Skeletal muscle satellite cell (primary cell): ENCODE data around the gene KYNU.
"Not testable (repeated sequence)": the region's sequence is repeated elsewhere in the genome, so short reads cannot be mapped to it uniquely, and the experiment has no call there.

ENCODE experiments used
- H3K27me3 ChIP-seq: 2 replicates; pipeline ENCODE4 v1.7.0; 2013; ENCODE audit warnings: low read length; ENCODE audit not compliant: control insufficient read depth, insufficient read depth
- H3K36me3 ChIP-seq: 2 replicates; pipeline ENCODE4 v1.7.0; 2013; ENCODE audit warnings: mild to moderate bottlenecking, control low read depth, low read length; ENCODE audit not compliant: insufficient read depth
- H3K4me1 ChIP-seq: 2 replicates; pipeline ENCODE4 v1.7.0; 2013; ENCODE audit warnings: low read length; ENCODE audit not compliant: control insufficient read depth, insufficient read depth
- H3K4me2 ChIP-seq: 2 replicates; pipeline ENCODE4 v1.7.0; 2013; ENCODE audit warnings: mild to moderate bottlenecking, low read length
- H3K4me3 ChIP-seq: 2 replicates; pipeline ENCODE4 v1.7.0; 2013; ENCODE audit warnings: low read length
- H3K9ac ChIP-seq: 2 replicates; pipeline ENCODE4 v1.7.0; 2013; ENCODE audit warnings: mild to moderate bottlenecking, low read depth, low read length, moderate library complexity
- H3K9me3 ChIP-seq: replicated peaks from 2 replicates; pipeline ENCODE4 v1.7.0; 2013; ENCODE audit warnings: mild to moderate bottlenecking, control low read depth, low read length

Gene KYNU

GRCh38 chr2:143051465-143051864 lies 174.0 kb downstream of the KYNU start:
- Histone ChIP-seq H3K4me1 (no peaks in the 10 kb centered on the region), H3K9ac (no peak overlapping the region), H3K4me2 (no peak overlapping the region), H3K4me3 (no peak overlapping the region), H3K36me3 (no peaks in the 10 kb centered on the region), H3K27me3 (no peaks in the 10 kb centered on the region), H3K9me3 (no peaks in the 10 kb centered on the region)

GRCh38 chr2:143053437-143053836 lies 176.0 kb downstream of the KYNU start:
- H3K4me1 ChIP-seq, H3K36me3 ChIP-seq, H3K27me3 ChIP-seq, H3K4me3 ChIP-seq, H3K9ac ChIP-seq, H3K9me3 ChIP-seq, H3K4me2 ChIP-seq: not testable (repeated sequence)

- H3K9me3 ChIP-seq = no peaks in the 10 kb centered on the region
- no peak overlapping the region for H3K4me2 ChIP-seq
- H3K4me1 ChIP-seq = no peaks in the 10 kb centered on the region
- no peaks in the 10 kb centered on the region for H3K27me3 ChIP-seq
- H3K4me3 ChIP-seq = no peak overlapping the region
- no peaks in the 10 kb centered on the region for H3K36me3 ChIP-seq
- no peak overlapping the region for H3K9ac ChIP-seq
Measured at GRCh38 chr2:143056550-143056949, 179.1 kb downstream of the KYNU start.

GRCh38 chr2:143058851-143059250 lies 181.4 kb downstream of the KYNU start:
- no peaks in the 10 kb centered on the region for H3K36me3 ChIP-seq
- H3K4me2 ChIP-seq = no peak overlapping the region
- no peaks in the 10 kb centered on the region for H3K9me3 ChIP-seq
- no peaks in the 10 kb centered on the region for H3K27me3 ChIP-seq
- no peaks in the 10 kb centered on the region for H3K4me1 ChIP-seq
- H3K4me3 ChIP-seq = no peak overlapping the region
- no peak overlapping the region for H3K9ac ChIP-seq

GRCh38 chr2:143063612-143064200 lies 186.2 kb downstream of the KYNU start:
- Histone ChIP-seq H3K4me2 (no peak overlapping the region), H3K27me3 (no peaks in the 10 kb centered on the region), H3K36me3 (no peaks in the 10 kb centered on the region), H3K4me1 (no peaks in the 10 kb centered on the region), H3K9me3 (no peaks in the 10 kb centered on the region), H3K4me3 (no peak overlapping the region), H3K9ac (no peak overlapping the region)

GRCh38 chr2:143068094-143068493 lies 190.6 kb downstream of the KYNU start:
- no peaks in the 10 kb centered on the region for H3K36me3 ChIP-seq
- H3K9me3 ChIP-seq = no peaks in the 10 kb centered on the region
- no peak overlapping the region for H3K9ac ChIP-seq
- no peak overlapping the region for H3K4me3 ChIP-seq
- no peaks in the 10 kb centered on the region for H3K4me1 ChIP-seq
- H3K4me2 ChIP-seq = no peak overlapping the region
- no peaks in the 10 kb centered on the region for H3K27me3 ChIP-seq

- no peak overlapping the region for H3K4me2 ChIP-seq
- no peak overlapping the region for H3K9ac ChIP-seq
- H3K36me3 ChIP-seq = no peaks in the 10 kb centered on the region
- H3K4me1 ChIP-seq = no peaks in the 10 kb centered on the region
- no peaks in the 10 kb centered on the region for H3K9me3 ChIP-seq
- H3K27me3 ChIP-seq = no peaks in the 10 kb centered on the region
- no peak overlapping the region for H3K4me3 ChIP-seq
Measured at GRCh38 chr2:143068509-143068908, 191.0 kb downstream of the KYNU start.

GRCh38 chr2:143070704-143071103 lies 193.2 kb downstream of the KYNU start:
- Histone ChIP-seq H3K4me3 (no peak overlapping the region), H3K9me3 (peaks cover 3% of the 10 kb centered on the region)

GRCh38 chr2:143071185-143071876 lies 193.9 kb downstream of the KYNU start:
- H3K4me2 ChIP-seq = no peak overlapping the region
- H3K4me1 ChIP-seq = no peaks in the 10 kb centered on the region
- H3K9me3 ChIP-seq = peaks cover 3% of the 10 kb centered on the region
- no peak overlapping the region for H3K4me3 ChIP-seq
- H3K9ac ChIP-seq = no peak overlapping the region
- H3K36me3 ChIP-seq = no peaks in the 10 kb centered on the region
- H3K27me3 ChIP-seq = no peaks in the 10 kb centered on the region

More at GRCh38 chr2:143070704-143071103, 193.2 kb downstream of the KYNU start:
- no peak overlapping the region for H3K4me2 ChIP-seq
- no peak overlapping the region for H3K9ac ChIP-seq
- H3K27me3 ChIP-seq = no peaks in the 10 kb centered on the region
- H3K4me1 ChIP-seq = no peaks in the 10 kb centered on the region
- H3K36me3 ChIP-seq = no peaks in the 10 kb centered on the region

- H3K4me3 ChIP-seq, H3K27me3 ChIP-seq, H3K9me3 ChIP-seq, H3K4me1 ChIP-seq, H3K4me2 ChIP-seq, H3K36me3 ChIP-seq, H3K9ac ChIP-seq: not testable (repeated sequence)
Measured at GRCh38 chr2:143074913-143075312, 197.4 kb downstream of the KYNU start.

GRCh38 chr2:143075711-143076110 lies 198.2 kb downstream of the KYNU start:
- H3K36me3 ChIP-seq = no peaks in the 10 kb centered on the region
- H3K9me3 ChIP-seq = peaks cover 3% of the 10 kb centered on the region
- H3K4me3 ChIP-seq = no peak overlapping the region
- H3K4me2 ChIP-seq = no peak overlapping the region
- no peaks in the 10 kb centered on the region for H3K4me1 ChIP-seq
- no peaks in the 10 kb centered on the region for H3K27me3 ChIP-seq
- no peak overlapping the region for H3K9ac ChIP-seq

- Histone ChIP-seq H3K36me3 (no peaks in the 10 kb centered on the region), H3K4me3 (no peak overlapping the region), H3K4me1 (no peaks in the 10 kb centered on the region), H3K9ac (no peak overlapping the region), H3K9me3 (peaks cover 3% of the 10 kb centered on the region), H3K4me2 (no peak overlapping the region), H3K27me3 (no peaks in the 10 kb centered on the region)
Measured at GRCh38 chr2:143078104-143078503, 200.6 kb downstream of the KYNU start.
